Measurements from ENCODE around the gene MYO5C.
A peak's percentile ranks its signal among the peaks of the same experiment; 100 is the strongest.

MYO5C gene

GRCh38 chr15:52144656-52145178 lies 150.9 kb downstream of the MYO5C start:
- peak; percentile 87 for DNase-seq (ENCODE audit: low read depth)

GRCh38 chr15:52143873-52144272 lies 151.7 kb downstream of the MYO5C start:
- peak; percentile 98 for DNase-seq (ENCODE audit: low read depth)
